ENCODE results near the gene IKZF5. TPM values are rescaled to one million over a fixed set of nuclear protein-coding genes. Genes with fewer than 3 reads are reported as not detected.
A peak's percentile ranks its signal among the peaks of the same experiment; 100 is the strongest.

Gene IKZF5
- total and polyA plus RNA-seq, 2 of the 4 experiments (the other 2 are of a cell fraction), result 2.9 to 4.4 TPM

DNA sequence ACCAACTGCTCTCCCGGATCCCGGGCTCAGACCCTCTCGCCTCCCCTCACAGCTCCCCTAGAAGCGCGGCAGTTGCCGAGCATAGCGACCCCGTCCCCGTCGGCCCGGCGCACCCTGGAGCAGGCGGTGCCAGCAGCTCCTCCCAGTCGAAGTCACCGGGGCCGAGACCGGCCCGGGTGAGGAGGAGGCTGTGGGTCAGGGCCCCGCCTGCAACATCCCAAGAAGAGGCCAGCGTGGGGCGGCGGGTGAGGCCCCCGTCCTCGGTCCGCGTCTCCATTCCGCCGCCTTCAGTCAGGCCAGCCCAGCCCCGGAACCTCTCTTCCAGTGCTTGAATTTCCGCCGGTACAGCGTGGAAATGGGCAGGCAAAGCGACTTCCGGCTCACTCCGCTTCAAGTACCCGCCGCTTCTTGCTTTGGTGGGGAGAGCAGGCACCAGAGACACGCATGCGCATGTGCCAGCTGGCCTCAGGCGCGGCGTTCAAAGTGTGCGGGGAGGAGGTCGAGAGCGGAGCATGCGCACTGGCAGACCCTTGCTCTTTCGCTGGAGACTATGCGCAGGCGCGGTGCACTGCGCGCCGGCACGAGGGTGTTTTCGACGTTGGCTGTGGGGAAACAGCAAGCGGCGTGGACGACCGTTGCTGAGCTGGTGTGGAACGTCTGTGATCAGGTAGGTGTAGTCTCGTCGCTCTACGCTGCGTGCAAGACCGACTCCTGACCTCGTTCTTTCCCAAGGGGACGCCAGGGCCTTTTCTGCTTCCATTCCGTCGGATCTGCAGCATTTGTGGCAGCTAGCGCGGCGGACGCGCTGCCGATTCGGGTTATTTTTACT is 54.5 kb downstream of the IKZF5 start, which contains the start of gene C10orf88:
C10orf88 (minus strand) TSS at position 326 of the 829 bp plus-strand sequence; CDS start at position 277, 49 bp downstream.
- Histone ChIP-seq H2BK5ac (ENCODE audit: low read depth, low read length, poor library complexity, severe bottlenecking) (peak within 1 kb of the TSS; percentile 58), H3K4ac (ENCODE audit: low read depth, low read length) (peak within 1 kb of the TSS; percentile 94), H3K56ac (ENCODE audit: extremely low read depth, insufficient read depth, low read length) (peak within 1 kb of the TSS; percentile 48; the same call in 1 of the 2 replicates), H4K5ac (ENCODE audit: low read depth, low read length) (peak within 1 kb of the TSS; percentile 85), H2AFZ (replicated peaks; ENCODE audit: low read length, poor library complexity) (peak within 1 kb of the TSS; percentile 99), H2BK120ac (ENCODE audit: low read depth, low read length) (peak within 1 kb of the TSS; percentile 82), H4K8ac (ENCODE audit: low read depth in 2 of 2, low read length in 2 of 2) (peak within 1 kb of the TSS; percentile 93 to 99), H3K4me1 (ENCODE audit: control insufficient read depth, insufficient read depth, low read length) (no peaks in the 10 kb centered on the region), H3K9me1 (ENCODE audit: insufficient read depth, low read length) (peaks cover 2% of the 10 kb centered on the region; the same call in 1 of the 2 replicates), H2BK20ac (ENCODE audit: low read depth, low read length) (peak within 1 kb of the TSS; percentile 83), H3K9ac (ENCODE audit: low read depth, low read length) (peak within 1 kb of the TSS; percentile 79), H3K14ac (replicated peaks; ENCODE audit: low read depth, low read length) (peak within 1 kb of the TSS; percentile 84), H2AK5ac (ENCODE audit: low read depth, low read length) (no peak within 1 kb of the TSS; the same call in 1 of the 2 replicates), H3K36me3 (ENCODE audit: control insufficient read depth, insufficient read depth, low read length) (no peaks in the 10 kb centered on the region), H3K18ac (ENCODE audit: low read depth, low read length) (peak within 1 kb of the TSS; percentile 26; the same call in 1 of the 2 replicates), H3K27ac (ENCODE audit: insufficient read depth, low read length) (peak within 1 kb of the TSS; percentile 57), H2BK15ac (ENCODE audit: low read depth, low read length) (peak within 1 kb of the TSS; percentile 51; the same call in 2 of the 3 replicates), H3K23ac (ENCODE audit: low read depth, low read length) (peak within 1 kb of the TSS; percentile 90), H3K4me3 (ENCODE audit: insufficient read depth, low read depth, low read length) (peak within 1 kb of the TSS; percentile 58), H3K27me3 (ENCODE audit: control insufficient read depth, insufficient read depth, low read length) (no peaks in the 10 kb centered on the region), H3K79me1 (ENCODE audit: low read depth in 1 of 2, low read length in 2 of 2) (peaks cover 11 to 25% of the 10 kb centered on the region in 2 experiments; a peak in 3 of 4 replicates), H2AK9ac (replicated peaks; ENCODE audit: low read depth, low read length, poor library complexity) (peak within 1 kb of the TSS; percentile 95), H3K4me2 (ENCODE audit: low read depth, low read length) (peak within 1 kb of the TSS; percentile 87), H4K91ac (ENCODE audit: insufficient read depth, low read depth, low read length) (peak within 1 kb of the TSS; percentile 57), H4K20me1 (ENCODE audit: insufficient read depth, low read length) (no peaks in the 10 kb centered on the region), H3K9me3 (ENCODE audit: control insufficient read depth, insufficient read depth, low read length) (no peaks in the 10 kb centered on the region)
- peak; percentile 99 for ATAC-seq (ENCODE audit: low read depth)
- in situ Hi-C loops (cut with MboI; ENCODE audit: low sequenced_read_pairs), result no loop called here
- POLR2A ChIA-PET (ENCODE audit: unreplicated experiment), result interaction anchor here (0.6 kb wide), 1 partner anchor 13 kb away, joined by 5 read pairs; no protein-coding TSS in a partner anchor
- TF ChIP-seq BHLHE40 (IDR thresholded peaks at IDR 0.05; ENCODE audit: low read depth, low read length), result peak; percentile 51; the same call in 1 of the 2 replicates
- no peak for TF ChIP-seq CEBPB (IDR thresholded peaks at IDR 0.05; ENCODE audit: low read depth, low read length)
- TF ChIP-seq RFX5 (IDR thresholded peaks at IDR 0.05; ENCODE audit: low read depth, low read length), result no peak
- TF ChIP-seq, protein P1, sequence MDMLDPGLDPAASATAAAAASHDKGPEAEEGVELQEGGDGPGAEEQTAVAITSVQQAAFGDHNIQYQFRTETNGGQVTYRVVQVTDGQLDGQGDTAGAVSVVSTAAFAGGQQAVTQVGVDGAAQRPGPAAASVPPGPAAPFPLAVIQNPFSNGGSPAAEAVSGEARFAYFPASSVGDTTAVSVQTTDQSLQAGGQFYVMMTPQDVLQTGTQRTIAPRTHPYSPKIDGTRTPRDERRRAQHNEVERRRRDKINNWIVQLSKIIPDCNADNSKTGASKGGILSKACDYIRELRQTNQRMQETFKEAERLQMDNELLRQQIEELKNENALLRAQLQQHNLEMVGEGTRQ (IDR thresholded peaks at IDR 0.05; ENCODE audit: low read depth, low read length), result peak; percentile 45; the same call in 1 of the 2 replicates
- TF ChIP-seq RAD21 (IDR thresholded peaks at IDR 0.05; ENCODE audit: low read length), result no peak; the same call in 1 of the 2 replicates
- TF ChIP-seq SMC3 (IDR thresholded peaks at IDR 0.05; ENCODE audit: low read depth, low read length), result no peak
- TF ChIP-seq MAZ (IDR thresholded peaks at IDR 0.05; ENCODE audit: borderline replicate concordance, low read depth, low read length), result peak; percentile 89
- no peak for TF ChIP-seq NFE2L2 (IDR thresholded peaks at IDR 0.05; ENCODE audit: low read depth, low read length)
- TF ChIP-seq CHD1 (IDR thresholded peaks at IDR 0.05; ENCODE audit: low read depth, low read length), result no peak
- TF ChIP-seq RCOR1 (IDR thresholded peaks at IDR 0.05; ENCODE audit: insufficient replicate concordance, low read length), result no peak
- TF ChIP-seq, protein P2, sequence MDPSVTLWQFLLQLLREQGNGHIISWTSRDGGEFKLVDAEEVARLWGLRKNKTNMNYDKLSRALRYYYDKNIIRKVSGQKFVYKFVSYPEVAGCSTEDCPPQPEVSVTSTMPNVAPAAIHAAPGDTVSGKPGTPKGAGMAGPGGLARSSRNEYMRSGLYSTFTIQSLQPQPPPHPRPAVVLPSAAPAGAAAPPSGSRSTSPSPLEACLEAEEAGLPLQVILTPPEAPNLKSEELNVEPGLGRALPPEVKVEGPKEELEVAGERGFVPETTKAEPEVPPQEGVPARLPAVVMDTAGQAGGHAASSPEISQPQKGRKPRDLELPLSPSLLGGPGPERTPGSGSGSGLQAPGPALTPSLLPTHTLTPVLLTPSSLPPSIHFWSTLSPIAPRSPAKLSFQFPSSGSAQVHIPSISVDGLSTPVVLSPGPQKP (IDR thresholded peaks at IDR 0.05; ENCODE audit: borderline replicate concordance, low read depth, low read length), result peak; percentile 30; the same call in 1 of the 2 replicates
- CTCF ChIA-PET, result interaction anchor here (1.0 kb wide), 1 partner anchor 27 kb away, joined by 3 read pairs; no protein-coding TSS in a partner anchor
- 5% methylated on average over 20 of the region's 77 CpGs; no CpG with 5 or more reads in 1 of the 2 experiments for WGBS, 2 experiments (ENCODE audit: extremely low coverage in 2 of 2, insufficient read length in 1 of 2)
- BruUV-seq (replicated peaks), result no TSS peak
- dilution Hi-C loops (cut with HindIII; ENCODE audit: low sequenced_read_pairs, unreplicated experiment), result no loop called here
- DNase-seq, result peak; percentile 99
- intact Hi-C loops (cut with micrococcal nuclease), result loop anchor here (5.0 kb wide), 2 partner anchors 77 to 102 kb away; partner anchors contain the start of gene FAM24B

Data from IMR-90 (cell line).